Smooth muscle cell (in vitro differentiated cells): Measurements from ENCODE around the gene PTPRN2. TPM values are rescaled to one million over a fixed set of nuclear protein-coding genes. Genes with fewer than 3 reads are reported as not detected.

Source experiments
- DNase-seq: peaks from one replicate; lab custom pipeline; 2025; ENCODE audit not compliant: unreplicated experiment; lab: John Stamatoyannopoulos, UW
- H2AFZ ChIP-seq: fragments of 200-600 bp; sonication (generic); 2 replicates; pipeline ENCODE4 v1.6.0; 2016; ENCODE audit warnings: antibody characterized with exemption, low read depth, mild to moderate bottlenecking
- H3F3A ChIP-seq: fragments of 200-600 bp; sonication (generic); 2 replicates; pipeline ENCODE4 v1.6.0; 2017; ENCODE audit warnings: antibody characterized with exemption, low read depth
- H3K27ac ChIP-seq: fragments of 200-600 bp; sonication (generic); 2 replicates; pipeline ENCODE4 v1.5.1; 2016; ENCODE audit warnings: low read depth, mild to moderate bottlenecking
- H3K27me3 ChIP-seq: fragments of 200-600 bp; sonication (generic); 2 replicates; pipeline ENCODE4 v1.6.1; 2016; ENCODE audit warnings: low read depth, mild to moderate bottlenecking
- H3K36me3 ChIP-seq: fragments of 200-600 bp; sonication (generic); 2 replicates; pipeline ENCODE4 v1.5.1; 2016; ENCODE audit warnings: low read depth
- H3K4me1 ChIP-seq: fragments of 200-600 bp; sonication (generic); 2 replicates; pipeline ENCODE4 v1.5.1; 2016; ENCODE audit warnings: low read depth
- H3K4me2 ChIP-seq: fragments of 200-600 bp; sonication (generic); 2 replicates; pipeline ENCODE4 v1.6.0; 2016; ENCODE audit warnings: mild to moderate bottlenecking
- H3K4me3 ChIP-seq: fragments of 200-600 bp; sonication (generic); 2 replicates; pipeline ENCODE4 v1.5.1; 2016; ENCODE audit warnings: mild to moderate bottlenecking
- H3K79me2 ChIP-seq: fragments of 200-600 bp; sonication (generic); 2 replicates; pipeline ENCODE4 v1.6.0; 2016; ENCODE audit warnings: low read depth, mild to moderate bottlenecking
- H3K9ac ChIP-seq: fragments of 200-600 bp; sonication (generic); 2 replicates; pipeline ENCODE4 v1.6.0; 2016; ENCODE audit warnings: low read depth
- H3K9me3 ChIP-seq: fragments of 200-600 bp; sonication (generic); replicated peaks from 2 replicates; pipeline ENCODE4 v1.5.1; 2016; ENCODE audit warnings: low read depth
- H4K20me1 ChIP-seq: fragments of 200-600 bp; sonication (generic); 2 replicates; pipeline ENCODE4 v1.6.0; 2016; ENCODE audit warnings: low read depth
- WGBS: methylation state at CpG from one replicate; pipeline ENCODE4 v1.1.7; 2016; ENCODE audit warnings: low lambda C conversion rate; 5-methylcytosine and 5-hydroxymethylcytosine counted together
- polyA plus RNA-seq: library from polyadenylated mRNA; unstranded; fragments of >200 nt; fragmentation: Nextera tagmentation; extraction: Ambion mirVana; gene quantifications from 2 replicates; pipeline ENCODE4 v1.2.1, GENCODE V29; 2016
- total RNA-seq: library from RNA; depleted of rRNA; stranded (reverse); fragments of >200 nt; gene quantifications from 2 replicates; pipeline ENCODE4 v1.2.3, GENCODE V29; 2014
- TF ChIP-seq, protein P1 (sequence below): fragments of 200-600 bp; sonication (generic); IDR thresholded peaks from 2 replicates; pipeline ENCODE4 v1.5.1; 2017; ENCODE audit warnings: borderline replicate concordance, mild to moderate bottlenecking, antibody characterized with exemption; ENCODE audit not compliant: insufficient read depth, poor library complexity, severe bottlenecking

Gene PTPRN2
- total and polyA plus RNA-seq, 2 experiments from 2014 or later = 0.09 to 0.87 TPM

DNA sequence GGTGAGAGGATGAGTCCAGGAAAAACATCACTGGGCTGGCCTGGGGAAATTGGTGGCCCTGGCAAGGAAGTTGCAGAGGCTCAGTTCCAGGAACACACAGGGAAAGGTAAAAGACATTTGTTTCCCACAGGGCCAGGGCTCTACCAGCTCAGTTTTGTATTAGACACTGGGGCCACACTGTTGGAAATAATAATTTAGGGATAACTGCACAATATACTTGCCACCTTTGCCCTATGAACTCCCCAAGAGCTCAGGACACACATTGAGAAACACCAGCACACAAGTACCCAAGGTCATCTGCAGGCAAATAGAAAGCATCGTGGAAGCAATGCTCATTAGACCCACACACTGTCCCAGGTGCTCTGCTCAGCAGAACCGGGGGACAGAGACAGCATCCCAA lies 617.6 kb downstream of the PTPRN2 start:
- no peaks in the 10 kb centered on the region for H3K27me3 ChIP-seq
- H4K20me1 ChIP-seq = no peaks in the 10 kb centered on the region
- DNase-seq = no peak
- H3K36me3 ChIP-seq = no peaks in the 10 kb centered on the region
- no peak overlapping the region for H3K27ac ChIP-seq
- H3K9me3 ChIP-seq = no peaks in the 10 kb centered on the region
- TF ChIP-seq, protein P1, sequence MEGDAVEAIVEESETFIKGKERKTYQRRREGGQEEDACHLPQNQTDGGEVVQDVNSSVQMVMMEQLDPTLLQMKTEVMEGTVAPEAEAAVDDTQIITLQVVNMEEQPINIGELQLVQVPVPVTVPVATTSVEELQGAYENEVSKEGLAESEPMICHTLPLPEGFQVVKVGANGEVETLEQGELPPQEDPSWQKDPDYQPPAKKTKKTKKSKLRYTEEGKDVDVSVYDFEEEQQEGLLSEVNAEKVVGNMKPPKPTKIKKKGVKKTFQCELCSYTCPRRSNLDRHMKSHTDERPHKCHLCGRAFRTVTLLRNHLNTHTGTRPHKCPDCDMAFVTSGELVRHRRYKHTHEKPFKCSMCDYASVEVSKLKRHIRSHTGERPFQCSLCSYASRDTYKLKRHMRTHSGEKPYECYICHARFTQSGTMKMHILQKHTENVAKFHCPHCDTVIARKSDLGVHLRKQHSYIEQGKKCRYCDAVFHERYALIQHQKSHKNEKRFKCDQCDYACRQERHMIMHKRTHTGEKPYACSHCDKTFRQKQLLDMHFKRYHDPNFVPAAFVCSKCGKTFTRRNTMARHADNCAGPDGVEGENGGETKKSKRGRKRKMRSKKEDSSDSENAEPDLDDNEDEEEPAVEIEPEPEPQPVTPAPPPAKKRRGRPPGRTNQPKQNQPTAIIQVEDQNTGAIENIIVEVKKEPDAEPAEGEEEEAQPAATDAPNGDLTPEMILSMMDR = no peak
- WGBS = 81% methylated on average over 2 of the region's 2 CpGs
- no peak overlapping the region for H3K4me2 ChIP-seq
- H2AFZ ChIP-seq = no peak overlapping the region
- H3F3A ChIP-seq = no peaks in the 10 kb centered on the region
- H3K4me3 ChIP-seq = no peak overlapping the region
- H3K4me1 ChIP-seq = no peaks in the 10 kb centered on the region
- H3K9ac ChIP-seq = no peak overlapping the region
- no peaks in the 10 kb centered on the region for H3K79me2 ChIP-seq

DNA sequence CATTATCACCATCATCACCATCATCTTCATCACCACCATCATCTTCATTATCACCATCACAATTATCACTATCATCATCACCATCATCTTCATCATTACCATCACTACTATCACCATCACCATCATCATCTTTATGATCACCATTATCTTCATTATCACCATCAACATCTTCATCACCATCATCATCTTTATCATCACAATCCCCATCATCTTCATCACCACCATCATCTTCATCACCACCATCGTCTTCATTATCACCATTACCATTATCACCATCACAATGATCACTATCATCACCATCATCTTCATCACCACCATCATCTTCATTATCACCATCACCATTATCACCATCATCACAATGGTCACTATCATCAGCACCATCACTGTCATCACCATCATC lies 621.1 kb downstream of the PTPRN2 start:
- TF ChIP-seq, protein P1 = no peak
- WGBS = 87% methylated on average over 1 of the region's 1 CpG

DNA sequence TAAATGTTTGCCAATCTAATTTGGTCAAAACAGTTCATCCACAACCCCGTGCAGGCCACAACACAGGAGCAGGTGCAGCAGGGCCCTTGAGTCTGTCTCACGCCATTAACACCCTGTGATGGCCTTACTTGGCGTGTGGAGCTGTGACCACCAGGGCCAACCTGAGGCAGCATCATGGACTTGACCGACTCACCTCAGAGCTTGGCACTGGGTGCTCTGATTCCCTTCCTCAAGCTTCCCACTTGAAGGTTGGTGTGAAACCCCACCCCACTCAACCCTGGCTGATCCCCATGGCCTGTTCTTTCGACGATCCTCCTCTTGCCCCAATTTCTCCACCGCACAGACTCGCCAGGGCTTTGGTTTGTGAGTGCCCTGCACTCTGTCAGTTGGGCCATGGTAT lies 623.1 kb downstream of the PTPRN2 start:
- Histone ChIP-seq H3K36me3 (no peaks in the 10 kb centered on the region), H3K4me2 (no peak overlapping the region), H3F3A (no peaks in the 10 kb centered on the region), H3K9ac (no peak overlapping the region), H3K27me3 (peaks cover 12% of the 10 kb centered on the region), H3K4me1 (no peaks in the 10 kb centered on the region), H4K20me1 (no peaks in the 10 kb centered on the region), H2AFZ (no peak overlapping the region), H3K79me2 (no peaks in the 10 kb centered on the region), H3K4me3 (no peak overlapping the region), H3K27ac (no peak overlapping the region), H3K9me3 (no peaks in the 10 kb centered on the region)
- WGBS = 93% methylated on average over 8 of the region's 8 CpGs
- DNase-seq = no peak
- TF ChIP-seq, protein P1 = no peak

More for the DNA sequence above, 621.1 kb downstream of the PTPRN2 start:
- DNase-seq = no peak
- Histone ChIP-seq H3K4me3 (no peak overlapping the region), H3K4me2 (no peak overlapping the region), H3K27me3 (peaks cover 11% of the 10 kb centered on the region), H3K9me3 (no peaks in the 10 kb centered on the region), H3K36me3 (no peaks in the 10 kb centered on the region), H3K4me1 (no peaks in the 10 kb centered on the region), H3K27ac (no peak overlapping the region), H3K79me2 (no peaks in the 10 kb centered on the region), H3K9ac (no peak overlapping the region), H4K20me1 (no peaks in the 10 kb centered on the region), H2AFZ (no peak overlapping the region), H3F3A (no peaks in the 10 kb centered on the region)

DNA sequence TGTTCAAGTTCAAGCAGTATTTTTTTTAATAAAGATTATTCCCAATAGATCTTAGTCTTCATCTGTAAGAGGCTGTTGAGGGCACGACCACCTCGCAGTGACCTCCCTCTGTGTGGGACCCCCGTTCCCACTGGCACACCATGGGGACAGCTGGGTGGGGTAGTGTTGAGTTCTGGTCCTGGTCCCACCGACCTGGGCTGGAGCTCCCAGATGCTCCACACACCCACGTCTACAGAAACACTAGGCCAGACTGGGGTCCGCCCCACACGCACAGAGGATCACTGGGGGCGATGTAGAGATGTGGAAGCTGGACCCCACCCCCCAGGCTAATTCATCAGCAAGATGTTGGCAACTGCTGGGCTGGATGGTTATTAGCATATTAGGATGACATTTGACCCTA lies 623.6 kb downstream of the PTPRN2 start:
- Histone ChIP-seq H3K4me1 (no peaks in the 10 kb centered on the region), H2AFZ (no peak overlapping the region), H3K79me2 (no peaks in the 10 kb centered on the region), H3K4me2 (no peak overlapping the region), H3K27me3 (peaks cover 12% of the 10 kb centered on the region), H3K27ac (no peak overlapping the region), H3K9ac (no peak overlapping the region), H4K20me1 (no peaks in the 10 kb centered on the region), H3K4me3 (no peak overlapping the region), H3K9me3 (no peaks in the 10 kb centered on the region), H3K36me3 (no peaks in the 10 kb centered on the region), H3F3A (no peaks in the 10 kb centered on the region)
- 90% methylated on average over 8 of the region's 8 CpGs for whole genome bisulfite sequencing
- TF ChIP-seq, protein P1 = no peak
- DNase-seq = no peak
